H7 (cell line): ENCODE data around the gene SORCS2. TPM values are rescaled to one million over a fixed set of nuclear protein-coding genes. Genes with fewer than 3 reads are reported as not detected.

Experiments used
- DNase-seq: peaks from one replicate; pipeline ENCODE4 v3.0.0; 2012
- H3K27me3 ChIP-seq: 2 replicates; pipeline ENCODE4 v1.6.0; 2011; ENCODE audit warnings: mild to moderate bottlenecking, low read length; ENCODE audit not compliant: control insufficient read depth, insufficient read depth
- H3K36me3 ChIP-seq: replicated peaks from 2 replicates; pipeline ENCODE4 v1.5.1; 2011; ENCODE audit warnings: low read length; ENCODE audit not compliant: control insufficient read depth, insufficient read depth
- H3K4me3 ChIP-seq: 2 replicates; pipeline ENCODE4 v1.5.1; 2011; ENCODE audit warnings: low read depth, mild to moderate bottlenecking, control low read depth, low read length, moderate library complexity; ENCODE audit not compliant: insufficient read depth
- total RNA-seq: library from RNA; depleted of rRNA; stranded (reverse); fragments of >200 nt; shearing (Covaris generic); gene quantifications from 2 replicates; pipeline ENCODE4 v1.2.3, GENCODE V29; 2014

The SORCS2 gene
- total RNA-seq, 1 experiment from 2014 or later, result 2.0 TPM

- H3K36me3 ChIP-seq, result no peaks in the 10 kb centered on the region
Measured at GRCh38 chr4:7298619-7299009, 106.3 kb downstream of the SORCS2 start.

GRCh38 chr4:7299010-7299907 is 106.9 kb downstream of the SORCS2 start:
- no peaks in the 10 kb centered on the region for H3K27me3 ChIP-seq
- H3K4me3 ChIP-seq, result no peak overlapping the region
- H3K36me3 ChIP-seq, result no peaks in the 10 kb centered on the region
- peak; percentile 68 for DNase-seq

More at GRCh38 chr4:7298619-7299009, 106.3 kb downstream of the SORCS2 start:
- Histone ChIP-seq H3K27me3 (no peaks in the 10 kb centered on the region), H3K4me3 (no peak overlapping the region)
- no peak for DNase-seq

- H3K36me3 ChIP-seq, result no peaks in the 10 kb centered on the region
Measured at GRCh38 chr4:7299908-7300710, 107.8 kb downstream of the SORCS2 start.

GRCh38 chr4:7300711-7301095 is 108.4 kb downstream of the SORCS2 start:
- no peak for DNase-seq
- H3K4me3 ChIP-seq, result no peak overlapping the region
- H3K27me3 ChIP-seq, result no peaks in the 10 kb centered on the region
- no peaks in the 10 kb centered on the region for H3K36me3 ChIP-seq

More at GRCh38 chr4:7299908-7300710, 107.8 kb downstream of the SORCS2 start:
- Histone ChIP-seq H3K27me3 (no peaks in the 10 kb centered on the region), H3K4me3 (no peak overlapping the region)
- no peak for DNase-seq

GRCh38 chr4:7301126-7301785 is 108.9 kb downstream of the SORCS2 start:
- no peak for DNase-seq
- no peaks in the 10 kb centered on the region for H3K36me3 ChIP-seq
- H3K27me3 ChIP-seq, result no peaks in the 10 kb centered on the region
- no peak overlapping the region for H3K4me3 ChIP-seq

GRCh38 chr4:7301846-7302630 is 109.7 kb downstream of the SORCS2 start:
- DNase-seq, result no peak
- H3K36me3 ChIP-seq, result no peaks in the 10 kb centered on the region
- H3K4me3 ChIP-seq, result no peak overlapping the region
- no peaks in the 10 kb centered on the region for H3K27me3 ChIP-seq

GRCh38 chr4:7302781-7303404 is 110.6 kb downstream of the SORCS2 start:
- H3K27me3 ChIP-seq, result no peaks in the 10 kb centered on the region
- DNase-seq, result no peak
- no peaks in the 10 kb centered on the region for H3K36me3 ChIP-seq

GRCh38 chr4:7303561-7303960 is 111.2 kb downstream of the SORCS2 start:
- Histone ChIP-seq H3K27me3 (no peaks in the 10 kb centered on the region), H3K36me3 (no peaks in the 10 kb centered on the region), H3K4me3 (no peak overlapping the region)
- DNase-seq, result no peak

More at GRCh38 chr4:7302781-7303404, 110.6 kb downstream of the SORCS2 start:
- no peak overlapping the region for H3K4me3 ChIP-seq

- H3K4me3 ChIP-seq, result no peak overlapping the region
- no peaks in the 10 kb centered on the region for H3K36me3 ChIP-seq
- no peak for DNase-seq
- no peaks in the 10 kb centered on the region for H3K27me3 ChIP-seq
Measured at GRCh38 chr4:7304436-7304835, 112.1 kb downstream of the SORCS2 start.

- H3K4me3 ChIP-seq, result no peak overlapping the region
- no peak for DNase-seq
- no peaks in the 10 kb centered on the region for H3K36me3 ChIP-seq
- H3K27me3 ChIP-seq, result no peaks in the 10 kb centered on the region
Measured at GRCh38 chr4:7306021-7306965, 114.0 kb downstream of the SORCS2 start.

- no peaks in the 10 kb centered on the region for H3K27me3 ChIP-seq
- no peaks in the 10 kb centered on the region for H3K36me3 ChIP-seq
- no peak for DNase-seq
- H3K4me3 ChIP-seq, result no peak overlapping the region
Measured at GRCh38 chr4:7306986-7307385, 114.6 kb downstream of the SORCS2 start.

- Histone ChIP-seq H3K36me3 (no peaks in the 10 kb centered on the region), H3K27me3 (no peaks in the 10 kb centered on the region), H3K4me3 (no peak overlapping the region)
- DNase-seq, result no peak
Measured at GRCh38 chr4:7307394-7308099, 115.2 kb downstream of the SORCS2 start.
